ENCODE data around the gene RNF207.

RNF207 gene

DNA sequence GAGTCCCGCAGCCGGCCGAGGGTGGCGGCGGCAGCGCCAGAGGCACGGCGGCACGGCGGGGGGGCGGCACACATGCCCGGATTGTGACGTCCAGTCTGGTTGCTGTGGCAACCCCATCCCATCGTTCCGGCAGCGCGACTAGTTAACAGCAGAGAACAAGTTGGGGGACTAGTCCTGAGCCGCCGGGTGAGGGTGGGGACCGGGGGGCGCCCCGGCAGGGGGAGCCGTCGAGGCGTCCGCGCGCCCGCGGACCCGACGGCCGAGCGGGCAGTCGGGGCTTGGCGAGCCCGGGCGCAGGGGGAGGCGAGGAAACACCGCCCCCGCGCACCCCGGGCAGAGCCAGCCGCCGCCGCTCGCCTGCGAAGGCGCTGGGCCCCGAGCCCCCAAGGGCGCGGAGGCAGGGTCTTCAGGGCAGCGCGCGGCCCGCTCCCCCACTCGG is 25.6 kb upstream of the RNF207 start, which contains the start of gene CHD5:
CHD5 (minus strand) TSS at position 54 of the 439 bp plus-strand sequence. CDS start 298 bp downstream, outside the sequence.
- DNase-seq (ENCODE audit: low read depth): no peak
- TF ChIP-seq CTCF (IDR thresholded peaks at IDR 0.05; ENCODE audit: insufficient read depth, low read depth, low read length, missing control alignments): no peak
- no peak within 1 kb of the TSS for H3K4me3 ChIP-seq (ENCODE audit: low read length)

DNA sequence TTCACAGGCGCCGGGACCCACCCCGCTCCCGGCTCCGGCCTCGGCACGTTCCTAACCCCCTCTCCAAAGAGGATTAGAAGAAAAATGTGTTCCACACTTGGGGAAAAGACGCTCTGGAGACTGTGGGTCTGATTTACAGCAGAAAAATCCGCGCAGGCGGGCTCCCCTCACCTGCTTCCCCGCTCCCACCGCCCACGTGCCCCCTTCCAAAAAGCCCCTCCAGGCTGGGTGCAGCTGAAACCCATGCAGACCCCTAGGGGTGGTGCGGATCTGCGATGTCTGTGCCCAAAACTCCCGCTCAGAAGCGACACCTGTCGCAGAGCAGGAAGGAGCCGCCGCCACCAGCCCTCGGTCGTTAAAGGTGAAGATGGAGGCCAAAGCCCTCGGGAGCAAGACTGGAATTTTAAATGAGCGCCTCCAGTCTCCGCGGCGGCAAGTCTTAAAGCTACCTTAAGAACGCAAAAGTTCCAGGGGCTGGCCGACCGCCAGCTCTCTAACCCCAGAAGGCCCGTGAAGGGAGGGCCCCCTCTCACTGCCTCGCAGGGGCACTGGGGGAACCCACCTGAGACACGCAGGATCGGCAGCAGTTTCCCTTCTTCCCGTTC is 25.1 kb upstream of the RNF207 start:
- no peak for DNase-seq (ENCODE audit: low read depth)
- H3K4me3 ChIP-seq (ENCODE audit: low read length): no peak overlapping the region
- TF ChIP-seq CTCF (IDR thresholded peaks at IDR 0.05; ENCODE audit: insufficient read depth, low read depth, low read length, missing control alignments): no peak

DNA sequence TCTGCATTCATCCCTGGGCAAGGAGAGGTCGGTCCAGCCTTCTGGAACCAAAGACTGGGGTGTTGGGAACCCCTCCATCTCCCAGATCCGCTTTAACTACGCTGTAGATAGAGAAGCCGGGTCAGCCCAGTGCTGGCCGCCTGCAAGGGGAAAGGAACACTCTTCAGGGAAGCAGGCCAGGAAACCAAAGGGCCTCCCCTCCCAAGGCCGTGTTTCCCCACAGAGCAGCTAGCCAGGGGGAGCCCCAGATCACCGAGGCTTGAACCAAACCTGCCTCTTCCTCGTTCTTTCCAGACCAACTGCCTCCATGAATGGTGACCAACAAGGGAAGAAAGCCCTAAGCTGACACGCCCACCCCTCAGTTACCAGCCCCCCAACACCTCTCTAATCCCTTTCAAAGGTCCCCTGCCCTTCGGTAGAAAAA is 24.6 kb upstream of the RNF207 start:
- no peak for TF ChIP-seq CTCF (IDR thresholded peaks at IDR 0.05; ENCODE audit: insufficient read depth, low read depth, low read length, missing control alignments)
- no peak overlapping the region for H3K4me3 ChIP-seq (ENCODE audit: low read length)

DNA sequence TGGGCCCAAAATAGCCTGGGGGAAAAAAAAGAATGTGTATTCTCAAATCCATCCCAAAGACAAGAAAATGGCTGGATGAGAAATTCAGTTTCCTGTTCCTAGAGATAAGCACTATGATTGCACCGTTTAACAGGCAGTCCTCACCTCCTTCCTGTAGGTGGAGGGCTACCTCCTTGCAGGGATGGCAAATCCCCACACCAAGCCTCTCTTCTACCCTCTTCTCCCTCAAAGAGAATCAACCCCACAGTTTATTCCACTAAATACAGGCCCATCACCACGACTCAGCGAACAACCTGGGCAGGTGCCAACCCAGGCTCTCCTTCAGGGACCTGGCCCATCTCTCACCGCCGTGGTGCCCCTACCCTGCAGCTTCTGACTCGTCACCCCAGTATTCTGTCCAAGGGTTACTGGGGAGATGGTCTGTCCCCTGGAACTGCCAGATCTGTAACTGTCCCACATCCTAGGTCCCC is 22.4 kb upstream of the RNF207 start:
- no peak overlapping the region for H3K4me3 ChIP-seq (ENCODE audit: low read length)
- peak; percentile 13 for TF ChIP-seq CTCF (IDR thresholded peaks at IDR 0.05; ENCODE audit: insufficient read depth, low read depth, low read length, missing control alignments)
- DNase-seq (ENCODE audit: low read depth): no peak

More for the DNA sequence above, 24.6 kb upstream of the RNF207 start:
- no peak for DNase-seq (ENCODE audit: low read depth)

GRCh38 chr1:6184083-6184783 is 21.7 kb upstream of the RNF207 start:
- DNase-seq (ENCODE audit: low read depth): no peak
- no peak for TF ChIP-seq CTCF (IDR thresholded peaks at IDR 0.05; ENCODE audit: insufficient read depth, low read depth, low read length, missing control alignments)
- no peak overlapping the region for H3K4me3 ChIP-seq (ENCODE audit: low read length)

GRCh38 chr1:6185151-6185550 is 20.8 kb upstream of the RNF207 start:
- TF ChIP-seq CTCF (IDR thresholded peaks at IDR 0.05; ENCODE audit: insufficient read depth, low read depth, low read length, missing control alignments): no peak
- peak; percentile 39 for DNase-seq (ENCODE audit: low read depth)
- H3K4me3 ChIP-seq (ENCODE audit: low read length): no peak overlapping the region
